Measurements from ENCODE around the gene CDKN2A.

DNA sequence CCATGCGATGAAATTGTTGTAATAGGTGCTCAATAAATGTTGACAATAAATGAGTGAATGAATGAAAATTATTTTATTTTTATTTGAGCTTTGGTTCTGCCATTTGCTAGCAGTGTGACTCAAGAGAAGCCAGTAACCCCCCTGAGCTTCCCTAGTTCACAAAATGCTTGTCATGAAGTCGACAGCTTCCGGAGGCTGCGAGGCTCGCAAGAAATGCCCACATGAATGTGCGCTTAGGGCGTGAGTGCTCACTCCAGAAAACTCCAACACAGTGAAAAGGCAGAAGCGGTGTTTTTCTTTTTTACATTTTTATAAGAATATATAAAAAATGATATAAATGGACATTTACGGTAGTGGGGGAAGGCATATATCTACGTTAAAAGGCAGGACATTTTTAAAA, 26.5 kb downstream of the CDKN2A start:
- TF ChIP-seq, protein P1, sequence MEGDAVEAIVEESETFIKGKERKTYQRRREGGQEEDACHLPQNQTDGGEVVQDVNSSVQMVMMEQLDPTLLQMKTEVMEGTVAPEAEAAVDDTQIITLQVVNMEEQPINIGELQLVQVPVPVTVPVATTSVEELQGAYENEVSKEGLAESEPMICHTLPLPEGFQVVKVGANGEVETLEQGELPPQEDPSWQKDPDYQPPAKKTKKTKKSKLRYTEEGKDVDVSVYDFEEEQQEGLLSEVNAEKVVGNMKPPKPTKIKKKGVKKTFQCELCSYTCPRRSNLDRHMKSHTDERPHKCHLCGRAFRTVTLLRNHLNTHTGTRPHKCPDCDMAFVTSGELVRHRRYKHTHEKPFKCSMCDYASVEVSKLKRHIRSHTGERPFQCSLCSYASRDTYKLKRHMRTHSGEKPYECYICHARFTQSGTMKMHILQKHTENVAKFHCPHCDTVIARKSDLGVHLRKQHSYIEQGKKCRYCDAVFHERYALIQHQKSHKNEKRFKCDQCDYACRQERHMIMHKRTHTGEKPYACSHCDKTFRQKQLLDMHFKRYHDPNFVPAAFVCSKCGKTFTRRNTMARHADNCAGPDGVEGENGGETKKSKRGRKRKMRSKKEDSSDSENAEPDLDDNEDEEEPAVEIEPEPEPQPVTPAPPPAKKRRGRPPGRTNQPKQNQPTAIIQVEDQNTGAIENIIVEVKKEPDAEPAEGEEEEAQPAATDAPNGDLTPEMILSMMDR (optimal IDR thresholded peaks at IDR 0.05 in 1 of 3, IDR thresholded peaks at IDR 0.05 in 1 of 3, conservative IDR thresholded peaks at IDR 0.05 in 1 of 3; ENCODE audit: extremely low read depth in 1 of 3, insufficient read depth in 2 of 3, low read length in 3 of 3) = no peak
- no peak for TF ChIP-seq EZH2 (IDR thresholded peaks at IDR 0.05; ENCODE audit: low read length)
